AML-193 (cell line): ENCODE results near the gene MAL.

Experiments
- DNase-seq, 2 experiments: peaks; one replicate each; lab custom pipeline; 2025; lab: John Stamatoyannopoulos, UW

MAL gene

DNA sequence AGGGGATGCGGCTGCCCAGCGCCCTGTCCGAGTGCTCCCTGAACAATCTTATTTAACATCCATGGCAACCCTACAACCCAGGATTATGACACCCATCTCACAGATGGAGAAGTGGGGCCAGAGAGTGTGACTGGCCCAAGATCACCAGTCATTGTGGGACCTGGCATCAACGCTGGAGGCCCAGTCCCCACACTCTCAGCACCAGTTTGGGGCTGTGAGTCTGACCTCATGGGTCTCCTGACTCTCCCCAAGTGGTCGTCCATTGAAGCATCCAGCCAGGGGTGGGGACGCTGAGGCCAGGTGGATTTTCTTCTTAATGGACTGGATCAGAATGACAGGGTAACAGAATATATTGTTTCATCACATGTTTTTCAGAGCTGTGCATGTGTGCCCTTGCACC is 24.5 kb downstream of the MAL start:
- no peak for DNase-seq

DNA sequence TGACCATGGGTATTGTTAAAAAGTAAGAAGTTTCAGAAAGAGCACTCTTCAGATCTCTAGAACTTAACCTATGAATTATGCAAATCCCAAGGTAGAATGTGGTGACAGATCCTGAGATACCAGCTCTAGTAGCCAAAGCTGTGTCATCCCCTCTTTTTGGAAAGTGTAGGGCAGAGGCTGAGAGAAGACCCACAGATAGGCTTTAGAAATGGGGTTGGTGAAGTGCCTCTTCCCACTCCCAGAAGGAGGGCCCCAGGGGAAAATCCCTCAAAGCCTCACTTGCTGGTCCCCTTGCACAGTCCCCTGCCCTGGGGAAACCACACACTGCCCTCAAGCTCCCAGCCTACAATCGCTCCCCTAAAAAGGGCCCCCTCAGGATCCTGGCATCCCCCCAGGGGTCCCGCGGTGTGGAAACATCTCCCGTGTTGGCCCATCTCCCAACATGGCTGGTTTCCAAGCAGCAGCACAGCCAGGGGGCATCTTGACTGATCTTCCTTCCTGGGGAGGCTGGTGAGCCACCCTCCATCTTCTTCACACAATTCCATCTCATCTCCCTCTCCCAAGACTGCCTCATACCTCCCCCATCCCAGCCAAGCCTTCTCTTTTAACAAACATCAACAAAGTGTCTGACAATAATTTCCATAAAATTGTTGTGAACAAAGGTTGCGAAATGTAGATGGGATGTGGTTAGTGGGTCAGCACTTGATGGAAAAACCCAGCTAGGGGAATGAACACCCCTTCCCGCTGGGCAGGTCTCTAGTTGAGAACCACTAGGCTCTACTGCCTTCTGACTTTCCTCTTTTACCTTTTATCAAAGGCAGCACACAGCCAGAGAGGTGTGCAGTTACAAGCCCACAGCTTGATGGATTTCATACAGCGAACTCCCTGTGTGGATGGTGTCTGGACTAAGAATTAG is 25.1 kb downstream of the MAL start:
- no peak for DNase-seq

DNA sequence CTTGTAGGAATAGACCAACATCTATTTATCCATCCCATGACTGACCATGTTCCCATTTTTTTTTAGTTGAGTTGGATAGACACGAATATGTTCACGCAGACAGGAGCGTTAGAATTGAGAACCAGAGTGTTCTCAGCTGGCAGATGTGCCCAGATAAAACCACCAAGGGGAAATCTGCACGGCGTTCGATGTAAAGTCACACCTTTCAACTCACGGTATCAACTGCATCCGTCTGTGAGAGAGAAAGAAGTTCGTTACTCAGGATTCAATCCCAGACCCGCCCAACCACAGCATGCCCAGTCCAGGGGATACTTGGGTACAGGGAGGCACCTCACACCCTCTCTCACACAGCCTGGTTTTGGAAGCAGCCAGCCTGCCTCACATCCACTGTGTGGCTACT is 26.1 kb downstream of the MAL start:
- DNase-seq: no peak

DNA sequence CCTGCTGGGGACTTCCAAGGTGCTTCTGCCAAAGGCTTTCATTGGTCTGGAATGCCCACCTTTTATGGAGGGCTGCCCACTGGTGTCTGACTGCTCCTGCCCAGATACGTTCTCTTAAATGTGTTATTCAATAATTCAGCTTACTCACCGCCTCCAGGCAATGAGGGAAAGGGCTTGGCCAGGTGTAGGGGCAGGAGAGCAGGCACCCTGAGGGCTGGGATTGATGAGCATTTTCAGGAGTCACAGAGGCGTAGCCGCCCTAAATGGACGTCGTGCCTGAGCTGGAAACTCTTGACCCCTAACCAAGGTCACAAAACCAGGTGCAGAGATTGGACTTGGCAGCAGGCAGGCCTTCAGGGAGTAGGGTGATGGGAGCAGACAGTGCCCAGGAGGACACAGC is 26.8 kb downstream of the MAL start:
- DNase-seq: no peak

DNA sequence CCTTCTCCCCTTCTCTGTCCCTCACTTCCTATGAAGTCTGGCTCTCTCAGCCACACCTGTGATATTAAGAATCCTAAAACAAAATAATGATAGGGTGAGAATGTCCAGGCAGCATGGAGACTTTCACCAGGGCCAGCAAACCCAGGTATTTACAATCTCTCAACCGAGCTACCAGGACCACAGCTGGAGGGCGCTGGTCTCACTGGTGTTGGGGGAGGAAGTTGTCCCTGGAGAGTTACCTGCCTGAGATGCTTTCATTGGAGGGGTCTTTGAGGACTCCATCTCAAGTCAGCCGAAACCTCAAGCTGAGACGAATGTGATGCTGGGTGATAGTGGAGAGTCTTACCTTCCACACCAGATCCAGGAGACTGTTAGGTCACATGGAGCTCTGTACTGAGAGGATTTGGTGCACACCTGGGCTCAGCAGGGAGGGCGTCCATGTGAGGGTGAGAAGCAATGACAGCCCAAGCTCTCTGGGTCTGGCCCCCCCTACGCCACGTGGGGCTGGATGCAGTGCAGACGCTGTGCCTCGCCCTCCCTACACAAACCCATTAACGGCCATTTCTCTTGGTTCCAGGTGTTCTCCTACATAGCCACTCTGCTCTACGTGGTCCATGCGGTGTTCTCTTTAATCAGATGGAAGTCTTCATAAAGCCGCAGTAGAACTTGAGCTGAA is 27.4 kb downstream of the MAL start:
- DNase-seq: no peak

DNA sequence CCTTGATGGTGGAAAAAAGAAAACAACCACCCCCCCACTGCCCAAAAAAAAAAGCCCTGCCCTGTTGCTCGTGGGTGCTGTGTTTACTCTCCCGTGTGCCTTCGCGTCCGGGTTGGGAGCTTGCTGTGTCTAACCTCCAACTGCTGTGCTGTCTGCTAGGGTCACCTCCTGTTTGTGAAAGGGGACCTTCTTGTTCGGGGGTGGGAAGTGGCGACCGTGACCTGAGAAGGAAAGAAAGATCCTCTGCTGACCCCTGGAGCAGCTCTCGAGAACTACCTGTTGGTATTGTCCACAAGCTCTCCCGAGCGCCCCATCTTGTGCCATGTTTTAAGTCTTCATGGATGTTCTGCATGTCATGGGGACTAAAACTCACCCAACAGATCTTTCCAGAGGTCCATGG is 28.0 kb downstream of the MAL start:
- DNase-seq: no peak

DNA sequence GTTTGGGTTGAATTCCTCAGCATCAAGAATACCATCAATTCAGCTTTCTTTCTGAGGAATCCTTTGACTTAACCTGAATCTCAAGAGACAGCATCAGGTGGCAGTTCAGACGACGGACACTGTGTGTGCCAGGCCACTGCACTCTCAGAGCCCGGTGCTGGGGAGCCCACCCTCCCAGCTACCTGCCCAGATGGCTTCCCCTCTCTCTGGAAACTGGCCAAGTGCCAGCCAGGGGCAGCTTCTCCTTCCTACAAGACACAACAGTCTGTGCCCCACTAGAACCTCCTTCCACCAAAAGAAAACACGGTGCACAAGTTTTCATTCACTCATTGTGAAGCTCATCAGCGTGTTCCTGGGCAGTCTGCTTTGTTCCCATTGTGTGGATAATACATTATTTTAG is 28.5 kb downstream of the MAL start:
- DNase-seq: no peak

DNA sequence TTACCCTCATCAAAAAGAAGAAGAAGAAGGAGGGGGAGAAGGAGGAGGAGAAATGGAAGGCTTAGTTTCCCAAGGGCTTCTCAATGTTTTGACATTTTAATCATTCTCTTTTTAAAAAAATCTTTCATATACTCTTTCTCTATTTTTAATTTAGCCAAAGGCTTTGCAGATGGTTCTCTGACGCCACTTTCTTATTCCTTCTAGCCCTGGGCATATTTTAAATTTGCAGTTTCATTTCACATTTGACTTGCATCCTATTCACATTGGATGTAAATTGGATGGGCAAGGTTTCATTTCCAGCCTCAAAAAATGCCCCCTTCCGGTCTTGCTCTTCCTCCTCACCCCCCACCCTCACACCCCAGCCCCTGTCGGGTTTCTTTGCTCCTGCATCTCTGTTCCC is 29.8 kb downstream of the MAL start:
- no peak for DNase-seq

DNA sequence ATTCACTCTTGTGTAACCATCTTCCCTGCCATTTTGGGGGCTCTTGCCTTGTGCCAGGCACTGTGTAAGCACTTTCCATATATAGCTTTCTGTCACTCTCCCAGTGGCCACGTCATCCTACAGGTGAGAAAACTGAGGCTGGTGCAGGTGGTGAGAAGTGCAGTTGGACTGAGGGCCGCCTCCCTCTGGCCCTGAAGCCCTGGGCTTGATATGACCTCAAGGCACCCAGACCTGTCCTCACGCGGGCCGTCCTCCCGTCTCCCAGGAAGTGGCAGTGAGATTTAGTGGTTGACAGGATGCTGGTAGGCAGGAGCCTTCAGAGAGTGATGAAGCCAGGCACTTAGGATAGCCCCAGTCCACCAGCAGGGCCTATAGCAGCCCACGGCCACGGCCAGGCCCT is 30.5 kb downstream of the MAL start:
- no peak for DNase-seq

DNA sequence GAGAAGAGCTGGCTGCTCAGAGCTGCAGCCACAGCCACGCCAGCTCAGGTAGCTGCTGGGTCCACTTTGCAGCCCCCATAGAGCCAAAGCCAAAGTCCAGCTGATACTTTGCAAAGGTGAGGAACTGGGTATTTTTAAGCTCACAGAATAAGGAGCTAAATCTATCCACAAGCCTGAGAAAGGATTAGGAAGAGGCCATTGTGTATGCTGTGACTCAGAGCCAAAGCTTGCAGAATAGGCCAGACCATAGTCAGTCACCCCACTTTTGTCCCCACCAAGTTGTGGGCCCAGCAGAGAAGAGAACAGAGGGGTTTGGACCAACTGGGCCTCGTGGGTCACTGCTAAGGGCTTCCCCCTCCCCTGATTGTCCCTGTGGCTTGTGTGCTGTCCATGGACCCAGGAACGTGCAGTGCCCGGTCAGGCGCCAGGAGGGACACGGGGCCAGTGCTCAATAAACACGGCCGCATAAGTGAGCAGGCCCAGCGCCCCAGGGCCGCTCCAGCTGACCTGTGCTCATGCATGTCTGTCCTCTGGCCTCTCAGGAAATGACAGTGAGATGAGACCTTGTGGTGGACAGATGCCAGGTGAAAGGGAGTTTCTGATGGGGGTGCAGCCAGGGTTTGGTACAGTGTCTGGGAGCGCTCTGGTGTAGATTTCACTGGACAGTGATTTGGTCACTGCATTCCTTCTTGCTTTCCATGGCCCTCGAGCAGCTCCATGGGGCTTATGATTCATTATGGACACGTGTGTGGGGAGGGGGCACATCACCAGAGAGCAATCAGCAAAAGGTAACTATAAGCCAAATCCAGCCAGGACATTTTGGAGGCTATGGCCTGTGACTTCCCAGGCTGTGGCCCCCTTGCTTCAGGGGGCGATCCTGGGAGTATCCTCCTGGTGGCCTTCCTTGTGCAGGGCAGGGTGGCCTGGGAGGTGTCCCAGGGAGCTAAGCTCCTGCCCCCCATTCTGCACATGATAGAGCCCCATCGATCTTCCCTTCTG is 31.3 kb downstream of the MAL start:
- DNase-seq: no peak

DNA sequence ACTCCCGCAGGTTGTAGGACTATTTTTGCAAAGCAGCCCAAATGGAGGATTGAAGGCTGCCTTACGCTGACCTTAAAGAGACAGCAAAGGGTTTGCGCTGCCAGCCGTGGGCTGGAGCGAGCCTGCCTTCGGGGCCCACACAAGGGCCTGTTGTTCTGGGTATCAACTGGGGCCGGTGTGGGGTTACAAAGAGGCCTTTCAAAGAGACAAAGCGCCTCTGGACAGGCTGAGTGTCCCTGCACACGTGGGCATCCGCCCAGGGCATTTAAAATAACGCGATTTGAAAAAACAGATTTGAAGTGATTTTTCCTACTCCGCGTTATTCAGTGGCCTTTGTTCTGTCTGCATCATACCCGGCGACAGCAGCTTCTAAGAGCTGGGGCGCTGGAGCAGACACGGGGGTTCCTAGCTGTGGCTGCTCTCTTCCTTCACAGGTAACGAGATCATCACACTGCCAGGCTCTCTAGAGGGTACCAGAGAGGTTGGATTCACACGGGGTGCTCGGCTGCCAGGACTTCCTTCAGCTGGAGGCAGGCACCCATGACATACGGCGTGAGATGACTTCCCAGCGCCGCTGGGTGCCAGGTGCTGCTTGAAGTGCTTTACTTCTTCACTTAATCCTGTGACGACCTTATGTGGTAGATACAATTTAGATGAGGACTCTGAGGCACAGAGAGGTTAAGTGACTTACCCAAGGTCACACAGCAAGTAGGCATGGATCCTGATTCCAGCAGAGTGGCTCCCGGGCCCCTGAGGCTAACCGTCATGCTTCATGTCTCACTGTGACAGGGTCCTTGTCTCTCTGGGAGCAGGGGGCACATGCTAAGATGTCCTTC is 32.2 kb downstream of the MAL start:
- DNase-seq: no peak

DNA sequence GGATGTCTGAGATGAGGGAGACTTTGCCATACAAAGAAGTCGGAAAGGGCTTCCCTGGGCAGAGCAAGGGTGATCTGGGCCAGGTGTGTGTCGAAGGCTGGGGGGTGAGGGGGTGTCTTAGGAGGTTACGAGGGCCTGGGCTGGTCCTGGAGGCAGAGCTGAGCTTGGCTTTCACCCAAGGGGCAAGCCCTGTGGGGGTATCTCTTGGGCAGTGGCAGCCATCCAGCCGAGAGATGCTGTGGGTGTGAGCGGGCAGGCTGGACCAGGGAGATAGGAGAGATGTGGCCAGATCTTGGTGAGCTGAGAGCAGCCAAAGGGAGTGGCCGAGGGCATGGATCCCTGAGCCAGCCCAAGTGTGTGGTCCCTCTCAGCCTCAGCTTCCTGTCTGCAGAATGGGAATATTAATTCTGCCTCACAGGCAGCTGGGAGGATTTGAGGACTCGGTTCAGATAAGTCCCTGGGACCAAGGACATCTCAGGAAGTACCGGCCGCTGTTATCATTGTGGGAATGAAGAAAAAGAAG is 33.0 kb downstream of the MAL start:
- no peak for DNase-seq

DNA sequence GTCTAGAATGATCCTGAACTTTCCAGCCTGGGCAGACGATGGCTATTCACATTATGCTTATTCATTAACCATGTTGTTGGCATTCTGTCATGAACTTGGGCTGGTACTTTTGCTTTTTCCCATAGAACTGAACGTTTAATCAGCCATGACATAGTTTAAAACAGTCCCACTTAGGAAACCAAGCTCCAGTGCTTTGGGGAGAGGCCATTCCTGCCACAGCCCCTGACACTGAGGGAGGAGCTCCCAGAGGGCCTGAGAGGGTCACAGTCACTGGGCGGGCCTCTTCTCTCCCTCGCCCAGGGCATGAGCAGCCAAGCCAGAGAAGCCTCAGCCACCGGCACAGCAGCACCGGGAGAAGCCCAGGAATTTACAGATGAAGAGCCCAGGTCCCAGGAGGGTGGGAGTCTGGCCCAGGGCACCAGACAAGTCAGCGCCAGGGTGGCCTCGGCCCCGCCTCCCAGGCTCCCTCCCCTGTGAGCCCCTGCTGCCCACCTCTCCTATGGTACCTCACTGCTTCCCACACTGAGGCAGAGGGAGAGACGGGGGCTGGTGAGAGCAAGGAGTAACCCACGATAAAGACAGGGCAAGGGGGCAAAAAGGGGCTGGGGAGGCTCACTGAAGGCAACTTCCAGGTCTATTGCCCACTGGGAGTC is 33.6 kb downstream of the MAL start:
- DNase-seq: no peak

DNA sequence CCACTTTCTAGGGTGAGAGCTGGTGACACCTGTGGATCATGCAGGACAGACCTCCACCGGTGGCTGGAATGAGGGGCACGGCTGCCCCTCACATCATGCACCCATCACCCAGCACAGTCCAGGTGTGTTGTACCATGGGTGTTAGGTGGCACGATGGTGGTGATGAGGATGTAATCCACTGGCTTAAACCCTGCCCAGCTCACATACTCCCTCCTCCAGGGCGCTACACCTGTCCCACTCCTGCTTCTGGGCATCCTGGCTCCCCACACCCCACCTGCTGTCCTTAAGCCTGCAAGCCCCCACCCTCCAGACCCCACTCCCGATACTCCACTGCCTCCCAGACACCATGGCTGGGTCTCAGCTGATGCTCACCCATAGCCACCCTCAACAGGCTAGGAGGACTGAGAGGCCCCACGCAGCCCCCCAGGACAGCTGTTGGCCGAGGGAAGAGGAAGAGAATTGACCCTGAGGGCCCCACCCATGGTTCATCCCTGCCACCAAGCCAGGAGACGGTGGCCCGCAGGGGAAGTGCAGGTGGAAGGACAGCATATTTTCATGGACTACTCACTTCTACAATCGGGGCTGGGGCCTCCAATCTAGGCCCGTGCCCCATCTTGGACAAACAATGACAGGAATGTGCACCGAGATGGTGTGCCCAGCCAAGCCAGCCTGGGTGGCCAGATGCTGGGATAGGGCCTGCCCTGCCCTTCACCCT is 34.3 kb downstream of the MAL start:
- DNase-seq: no peak

DNA sequence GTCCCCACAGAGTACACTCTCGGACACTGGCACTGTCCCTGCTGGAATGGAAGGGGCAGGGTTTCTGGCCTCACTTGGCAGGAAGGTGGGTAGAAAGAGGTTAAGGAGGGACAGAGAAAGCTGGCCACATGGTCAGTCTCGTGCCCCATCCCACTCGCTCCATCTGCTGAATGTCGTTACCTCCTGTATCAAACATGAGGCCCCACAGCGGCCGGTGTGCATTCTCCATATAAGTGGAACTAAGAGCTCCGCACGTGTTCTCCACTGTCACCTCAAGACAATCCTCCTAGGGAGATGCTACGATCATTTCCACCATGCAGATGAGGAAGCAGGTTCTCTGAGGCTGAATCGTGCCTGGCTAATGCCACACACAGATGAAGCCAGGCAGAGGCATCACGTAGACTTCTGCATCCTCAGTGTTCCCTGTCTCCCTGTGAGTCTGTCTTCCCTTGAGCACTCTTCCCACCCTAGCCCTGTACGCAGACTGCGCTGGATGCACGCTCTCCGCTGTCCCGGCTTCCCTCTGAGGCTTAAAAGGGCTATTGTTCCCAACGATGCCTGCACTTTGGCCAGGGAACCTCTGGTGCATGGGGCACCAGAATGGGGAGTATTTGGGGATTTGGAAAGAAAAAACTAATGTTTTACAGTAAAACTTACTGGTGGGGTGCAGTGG is 35.1 kb downstream of the MAL start:
- no peak for DNase-seq

DNA sequence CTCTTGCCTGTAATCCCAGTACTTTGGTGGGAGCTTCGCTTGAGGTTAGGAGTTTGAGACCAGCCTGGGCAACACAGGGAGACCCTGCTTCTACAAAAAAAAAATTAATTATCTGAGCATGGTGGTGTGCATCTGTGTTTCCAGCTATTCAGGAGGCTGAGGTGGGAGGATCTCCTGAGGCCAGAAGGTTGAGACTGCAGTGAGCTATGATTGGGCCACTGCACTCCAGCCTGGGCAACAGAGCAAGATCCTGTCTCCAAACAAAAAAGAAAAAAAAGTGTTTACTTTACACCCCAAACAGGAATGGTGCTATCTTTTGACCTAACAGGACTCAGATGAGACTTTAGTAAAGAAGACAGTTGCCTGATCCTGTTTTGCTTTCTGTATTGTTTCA is 35.6 kb downstream of the MAL start:
- no peak for DNase-seq

DNA sequence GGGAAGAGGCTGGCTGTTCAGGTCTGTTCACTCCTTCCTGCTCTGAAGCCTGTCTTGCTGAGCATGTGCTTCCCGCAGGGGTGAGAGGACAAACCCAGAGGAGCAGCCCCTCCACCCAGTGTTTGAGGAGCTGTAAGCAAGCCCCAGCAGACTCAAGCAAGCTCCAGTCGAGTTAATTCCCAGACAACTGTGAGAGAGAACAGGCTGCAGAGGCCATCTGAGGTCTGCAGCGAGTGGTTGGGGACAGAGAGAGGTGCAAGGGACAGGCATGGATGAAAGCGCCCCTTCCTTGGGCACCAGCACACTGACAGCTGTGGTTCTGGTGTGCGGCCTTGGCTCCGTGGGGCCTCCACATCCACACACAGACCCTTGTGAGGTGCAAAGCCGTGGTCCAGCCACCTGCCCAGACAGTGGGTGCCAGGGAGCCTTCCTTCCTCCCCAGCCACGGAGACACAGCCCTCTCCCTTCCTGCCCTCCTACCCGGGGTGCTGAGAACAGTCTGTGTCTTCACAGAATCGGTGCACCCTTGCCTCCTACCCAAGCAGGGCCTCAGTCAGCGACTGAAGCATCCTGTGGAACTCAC is 36.2 kb downstream of the MAL start:
- DNase-seq: no peak

DNA sequence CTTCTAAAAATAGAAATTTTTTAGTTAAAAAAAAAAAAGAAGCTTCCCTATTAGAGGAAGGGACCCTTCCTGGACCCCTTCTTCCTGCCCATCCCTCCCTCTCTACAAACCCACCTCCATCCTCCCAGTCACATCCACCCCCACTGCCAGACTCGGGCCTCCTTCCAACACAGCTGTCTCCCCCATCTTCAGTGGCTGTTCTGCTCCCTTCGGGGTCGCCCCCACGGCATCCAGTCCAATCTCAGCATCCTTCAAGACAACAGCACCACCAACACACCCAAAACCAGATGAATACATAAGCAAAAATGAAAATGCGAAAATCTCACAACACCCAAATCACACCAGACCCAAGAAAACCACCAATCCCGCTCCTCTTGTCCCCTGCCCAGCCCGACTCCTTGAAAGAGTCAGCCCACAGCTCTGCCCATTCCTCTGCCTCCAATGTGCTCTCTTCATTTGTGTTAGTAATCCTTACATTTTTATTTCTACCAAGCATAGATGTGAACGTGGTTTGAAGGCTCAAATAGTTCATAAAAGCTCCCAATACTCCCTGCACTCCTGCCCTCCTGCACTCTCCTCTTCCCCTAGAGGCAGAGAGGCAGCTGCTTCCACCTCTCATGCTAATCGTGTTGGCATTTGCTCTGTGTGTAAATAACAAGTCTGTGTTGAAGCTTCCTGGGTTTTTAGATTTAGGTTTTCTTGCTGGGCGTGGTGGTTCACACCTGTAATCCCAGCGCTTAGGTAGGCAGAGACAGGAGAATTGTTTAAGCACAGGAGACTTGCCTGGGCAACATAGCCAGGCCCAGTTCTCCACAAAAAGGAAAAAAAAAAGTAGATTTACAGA is 37.0 kb downstream of the MAL start:
- DNase-seq: no peak
